Stomach (tissue), 4 donors: ENCODE measurements around the gene RNU5B-1.

Source experiments
- EP300 ChIP-seq: sonication (generic); formaldehyde crosslinking; IDR thresholded peaks from one replicate; pipeline ENCODE4 v1.6.1; 2017; ENCODE audit warnings: antibody characterized with exemption
- POLR2A ChIP-seq, 4 donors: fragments of 450-650 bp; IDR thresholded peaks; one replicate each; pipeline ENCODE4 v1.6.1; 2016; ENCODE audit warnings: antibody characterized with exemption in 4 of 4, control low read depth in 2 of 4, mild to moderate bottlenecking in 1 of 4, moderate library complexity in 1 of 4
- POLR2AphosphoS5 ChIP-seq, 3 donors: sonication (generic); formaldehyde crosslinking; IDR thresholded peaks; one replicate each; pipeline ENCODE4 v1.6.1; 2016; ENCODE audit warnings: antibody characterized with exemption in 3 of 3
- TF ChIP-seq, protein P1 (sequence below), 7 experiments: fragments of 450-650 bp in 4 of 7; fragments of 200-600 bp in 3 of 7; sonication (generic) in 3 of 7; IDR thresholded peaks; one replicate each; pipeline ENCODE4 v1.5.1; 2016 to 2019; ENCODE audit warnings: antibody characterized with exemption in 7 of 7, control low read depth in 2 of 7, mild to moderate bottlenecking in 1 of 7

DNA sequence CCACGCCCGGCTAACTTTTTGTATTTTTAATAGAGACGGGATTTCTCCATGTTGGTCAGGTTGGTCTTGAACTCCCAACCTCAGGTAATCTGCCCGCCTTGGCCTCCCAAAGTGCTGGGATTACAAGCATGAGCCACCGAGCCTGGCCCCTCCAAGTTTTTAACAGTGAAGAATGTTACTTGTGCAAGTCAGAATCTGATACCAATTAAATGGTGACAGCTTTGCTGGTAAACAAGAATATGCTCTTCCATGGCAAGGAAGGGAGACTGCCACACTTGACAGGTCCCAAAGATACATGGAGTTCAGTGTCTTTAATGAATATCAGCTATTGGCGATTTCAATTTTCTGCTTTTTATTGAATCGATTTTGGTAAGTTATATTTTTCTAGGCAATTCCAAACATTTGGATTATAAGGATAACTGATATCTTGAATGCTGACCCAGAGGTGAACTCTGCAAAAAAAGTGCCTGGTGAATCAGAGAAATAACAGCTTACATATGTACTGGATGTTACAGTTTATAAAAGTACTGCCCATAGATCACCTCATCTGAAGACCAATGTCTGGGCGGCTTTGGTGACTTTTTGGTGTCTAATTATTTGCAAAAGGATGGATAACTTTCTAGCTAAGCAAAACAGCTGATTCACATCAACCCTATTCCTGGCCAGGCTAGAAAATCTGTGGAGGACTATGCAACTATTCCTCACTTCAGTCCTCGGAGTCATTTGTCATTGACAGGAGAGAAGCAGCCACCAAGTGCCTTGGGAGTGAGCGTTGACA is 19.0 kb upstream of the RNU5B-1 start:
- no peak for TF ChIP-seq POLR2A (IDR thresholded peaks at IDR 0.05)
- TF ChIP-seq, protein P1, sequence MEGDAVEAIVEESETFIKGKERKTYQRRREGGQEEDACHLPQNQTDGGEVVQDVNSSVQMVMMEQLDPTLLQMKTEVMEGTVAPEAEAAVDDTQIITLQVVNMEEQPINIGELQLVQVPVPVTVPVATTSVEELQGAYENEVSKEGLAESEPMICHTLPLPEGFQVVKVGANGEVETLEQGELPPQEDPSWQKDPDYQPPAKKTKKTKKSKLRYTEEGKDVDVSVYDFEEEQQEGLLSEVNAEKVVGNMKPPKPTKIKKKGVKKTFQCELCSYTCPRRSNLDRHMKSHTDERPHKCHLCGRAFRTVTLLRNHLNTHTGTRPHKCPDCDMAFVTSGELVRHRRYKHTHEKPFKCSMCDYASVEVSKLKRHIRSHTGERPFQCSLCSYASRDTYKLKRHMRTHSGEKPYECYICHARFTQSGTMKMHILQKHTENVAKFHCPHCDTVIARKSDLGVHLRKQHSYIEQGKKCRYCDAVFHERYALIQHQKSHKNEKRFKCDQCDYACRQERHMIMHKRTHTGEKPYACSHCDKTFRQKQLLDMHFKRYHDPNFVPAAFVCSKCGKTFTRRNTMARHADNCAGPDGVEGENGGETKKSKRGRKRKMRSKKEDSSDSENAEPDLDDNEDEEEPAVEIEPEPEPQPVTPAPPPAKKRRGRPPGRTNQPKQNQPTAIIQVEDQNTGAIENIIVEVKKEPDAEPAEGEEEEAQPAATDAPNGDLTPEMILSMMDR (IDR thresholded peaks at IDR 0.05) = no peak
- TF ChIP-seq POLR2AphosphoS5 (IDR thresholded peaks at IDR 0.05) = no peak
- no peak for TF ChIP-seq EP300
